Keratinocyte (primary cell): ENCODE data around the gene GOLPH3L.

Source experiments
- EZH2 ChIP-seq: IDR thresholded peaks from one replicate; pipeline ENCODE4 v1.6.1; 2012; ENCODE audit warnings: inconsistent platforms, mild to moderate bottlenecking, low read length, moderate library complexity
- TF ChIP-seq, protein P1 (sequence below), 3 experiments: IDR thresholded peaks in 1 of 3; conservative IDR thresholded peaks in 1 of 3; optimal IDR thresholded peaks in 1 of 3; 2 replicates in 2 of 3; 3 replicates in 1 of 3; pipeline versions ENCODE3 to v1.5.1; 2011; ENCODE audit warnings: low read length in 3 of 3, mild to moderate bottlenecking in 3 of 3, moderate library complexity in 2 of 3, control low read depth in 1 of 3, inconsistent platforms in 1 of 3; ENCODE audit not compliant: insufficient read depth in 2 of 3; ENCODE audit errors: extremely low read depth in 1 of 3

DNA sequence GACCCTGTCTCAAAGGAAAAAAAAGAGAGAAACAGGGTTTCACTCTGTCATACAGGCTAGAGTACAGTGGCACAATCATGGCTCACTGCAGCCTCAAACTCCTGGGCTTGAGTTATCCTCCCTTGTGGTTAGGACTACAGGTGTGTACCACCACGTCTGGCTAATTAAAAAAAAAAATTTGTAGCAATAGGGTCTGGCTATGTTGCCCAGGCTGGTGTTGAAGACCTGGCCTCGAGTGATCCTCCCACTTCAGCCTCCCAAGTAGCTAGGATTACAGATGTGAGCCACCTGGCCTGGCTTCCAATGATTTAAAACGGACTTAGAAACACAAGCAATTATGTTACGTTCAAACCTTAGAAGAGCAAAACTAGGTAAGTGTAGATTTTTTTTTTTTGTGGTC, 22.1 kb downstream of the GOLPH3L start:
- TF ChIP-seq EZH2 = no peak
- TF ChIP-seq, protein P1, sequence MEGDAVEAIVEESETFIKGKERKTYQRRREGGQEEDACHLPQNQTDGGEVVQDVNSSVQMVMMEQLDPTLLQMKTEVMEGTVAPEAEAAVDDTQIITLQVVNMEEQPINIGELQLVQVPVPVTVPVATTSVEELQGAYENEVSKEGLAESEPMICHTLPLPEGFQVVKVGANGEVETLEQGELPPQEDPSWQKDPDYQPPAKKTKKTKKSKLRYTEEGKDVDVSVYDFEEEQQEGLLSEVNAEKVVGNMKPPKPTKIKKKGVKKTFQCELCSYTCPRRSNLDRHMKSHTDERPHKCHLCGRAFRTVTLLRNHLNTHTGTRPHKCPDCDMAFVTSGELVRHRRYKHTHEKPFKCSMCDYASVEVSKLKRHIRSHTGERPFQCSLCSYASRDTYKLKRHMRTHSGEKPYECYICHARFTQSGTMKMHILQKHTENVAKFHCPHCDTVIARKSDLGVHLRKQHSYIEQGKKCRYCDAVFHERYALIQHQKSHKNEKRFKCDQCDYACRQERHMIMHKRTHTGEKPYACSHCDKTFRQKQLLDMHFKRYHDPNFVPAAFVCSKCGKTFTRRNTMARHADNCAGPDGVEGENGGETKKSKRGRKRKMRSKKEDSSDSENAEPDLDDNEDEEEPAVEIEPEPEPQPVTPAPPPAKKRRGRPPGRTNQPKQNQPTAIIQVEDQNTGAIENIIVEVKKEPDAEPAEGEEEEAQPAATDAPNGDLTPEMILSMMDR (optimal IDR thresholded peaks at IDR 0.05 in 1 of 3, IDR thresholded peaks at IDR 0.05 in 1 of 3, conservative IDR thresholded peaks at IDR 0.05 in 1 of 3; ENCODE audit: extremely low read depth in 1 of 3, insufficient read depth in 2 of 3, low read length in 3 of 3) = no peak
